ENCODE results near the gene MCTP1.

- TF ChIP-seq EZH2 (IDR thresholded peaks at IDR 0.05) (no peak), POLR2AphosphoS5 (IDR thresholded peaks at IDR 0.05; ENCODE audit: borderline replicate concordance, low read depth, low read length) (no peak)
Observed at GRCh38 chr5:95331358-95331757, 46.5 kb upstream of the MCTP1 start.
